Medulla oblongata (tissue), 1 donor: ENCODE data around the gene GPRC6A.
"Not testable (repeated sequence)": the region's sequence is repeated elsewhere in the genome, so short reads cannot be mapped to it uniquely, and the experiment has no call there.

Experiments used
- DNase-seq: peaks from one replicate; pipeline ENCODE4 v3.0.0-alpha.2; 2015; ENCODE audit errors: extremely low spot score

Gene GPRC6A, protein sequence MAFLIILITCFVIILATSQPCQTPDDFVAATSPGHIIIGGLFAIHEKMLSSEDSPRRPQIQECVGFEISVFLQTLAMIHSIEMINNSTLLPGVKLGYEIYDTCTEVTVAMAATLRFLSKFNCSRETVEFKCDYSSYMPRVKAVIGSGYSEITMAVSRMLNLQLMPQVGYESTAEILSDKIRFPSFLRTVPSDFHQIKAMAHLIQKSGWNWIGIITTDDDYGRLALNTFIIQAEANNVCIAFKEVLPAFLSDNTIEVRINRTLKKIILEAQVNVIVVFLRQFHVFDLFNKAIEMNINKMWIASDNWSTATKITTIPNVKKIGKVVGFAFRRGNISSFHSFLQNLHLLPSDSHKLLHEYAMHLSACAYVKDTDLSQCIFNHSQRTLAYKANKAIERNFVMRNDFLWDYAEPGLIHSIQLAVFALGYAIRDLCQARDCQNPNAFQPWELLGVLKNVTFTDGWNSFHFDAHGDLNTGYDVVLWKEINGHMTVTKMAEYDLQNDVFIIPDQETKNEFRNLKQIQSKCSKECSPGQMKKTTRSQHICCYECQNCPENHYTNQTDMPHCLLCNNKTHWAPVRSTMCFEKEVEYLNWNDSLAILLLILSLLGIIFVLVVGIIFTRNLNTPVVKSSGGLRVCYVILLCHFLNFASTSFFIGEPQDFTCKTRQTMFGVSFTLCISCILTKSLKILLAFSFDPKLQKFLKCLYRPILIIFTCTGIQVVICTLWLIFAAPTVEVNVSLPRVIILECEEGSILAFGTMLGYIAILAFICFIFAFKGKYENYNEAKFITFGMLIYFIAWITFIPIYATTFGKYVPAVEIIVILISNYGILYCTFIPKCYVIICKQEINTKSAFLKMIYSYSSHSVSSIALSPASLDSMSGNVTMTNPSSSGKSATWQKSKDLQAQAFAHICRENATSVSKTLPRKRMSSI

DNA sequence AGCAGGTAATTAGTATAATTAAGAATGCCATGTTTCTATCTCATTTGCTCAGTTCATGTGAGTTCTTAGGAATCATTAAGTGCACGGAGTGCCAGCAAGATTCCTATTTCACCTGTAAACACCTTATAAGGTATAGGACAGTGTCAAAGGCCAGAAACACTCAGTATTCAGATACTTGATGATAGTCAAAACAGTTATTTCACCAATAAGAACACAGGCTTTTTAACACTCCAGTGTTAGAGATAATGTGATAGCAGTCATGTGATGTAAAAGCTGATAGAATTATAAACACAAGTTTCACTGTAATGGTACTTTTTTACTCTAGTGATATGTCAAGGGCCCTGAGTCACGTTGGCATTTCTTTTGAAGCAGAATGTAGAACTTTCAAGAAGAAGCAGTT lies at the start of gene GPRC6A:
GPRC6A (minus strand) TSS at position 101 of the 400 bp plus-strand sequence; CDS start at position 31, 70 bp downstream.
- DNase-seq, result no peak

GRCh38 chr6:116877743-116878142 lies 48.9 kb upstream of the GPRC6A start:
- no peak for DNase-seq

DNA sequence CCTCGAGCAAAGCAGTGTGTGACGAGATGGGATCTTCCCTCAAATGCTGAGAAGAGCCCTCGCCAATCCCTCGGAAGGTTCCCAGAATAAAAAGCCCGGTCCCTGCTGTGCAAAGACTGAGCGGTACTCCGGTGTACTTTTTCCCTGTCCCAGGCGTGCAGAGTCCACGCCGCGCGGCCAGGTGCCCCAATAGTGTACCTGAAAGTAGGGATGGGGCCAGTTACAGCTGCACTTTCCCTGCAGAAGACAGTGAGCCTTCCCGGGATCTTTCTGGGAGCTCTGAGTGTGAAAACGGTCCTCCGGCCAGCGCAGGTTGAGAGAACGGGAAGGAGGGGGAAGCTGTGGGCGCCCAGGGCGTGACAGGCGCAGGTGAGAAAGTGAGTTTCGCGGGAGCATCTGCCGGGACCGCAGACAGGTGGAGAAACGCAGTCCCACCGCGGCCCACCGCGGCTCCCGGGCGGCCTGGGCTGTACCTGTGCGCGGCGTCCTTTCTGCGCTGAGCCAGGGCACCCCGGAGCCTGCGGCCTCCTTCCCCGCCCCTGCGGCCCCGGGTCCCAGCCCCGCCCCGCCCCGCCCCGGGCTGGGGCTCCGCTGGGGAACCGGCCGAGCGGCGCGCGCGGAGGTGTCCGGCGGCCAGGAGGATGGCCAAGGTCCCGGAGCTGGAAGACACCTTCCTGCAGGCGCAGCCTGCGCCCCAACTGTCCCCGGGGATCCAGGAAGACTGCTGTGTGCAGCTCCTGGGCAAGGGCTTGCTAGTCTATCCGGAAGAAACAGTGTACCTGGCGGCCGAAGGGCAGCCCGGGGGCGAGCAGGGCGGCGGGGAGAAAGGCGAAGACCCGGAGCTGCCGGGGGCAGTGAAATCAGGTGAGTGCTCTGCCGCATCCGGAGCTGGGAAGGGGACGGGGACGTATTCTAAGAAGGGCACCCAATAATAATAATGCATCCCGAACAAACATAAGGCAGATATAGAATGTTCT lies 48.0 kb upstream of the GPRC6A start, which contains the start of gene RFX6:
RFX6 (plus strand) TSS at position 608 of the 977 bp plus-strand sequence; CDS start at position 642, 34 bp downstream.
- no peak for DNase-seq

DNA sequence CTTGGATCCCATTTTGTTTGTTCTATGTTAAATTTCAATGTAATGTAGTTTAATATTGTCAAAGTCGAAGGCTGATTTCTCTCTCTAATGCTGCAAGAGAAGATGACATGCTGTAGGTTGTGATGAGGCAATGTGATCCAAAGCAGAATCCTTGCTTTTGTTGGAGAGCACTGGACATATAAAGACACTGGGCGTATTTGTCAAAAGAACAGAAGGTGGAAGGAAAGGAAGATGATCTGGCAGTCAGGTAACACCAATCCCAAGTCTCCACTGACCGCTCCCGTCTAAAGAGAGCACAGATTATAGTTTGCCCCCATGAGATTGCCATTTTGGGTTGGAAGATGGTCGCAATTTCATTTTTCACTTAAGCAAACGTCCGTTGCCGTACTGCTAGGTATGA lies 47.2 kb upstream of the GPRC6A start:
- DNase-seq, result no peak

DNA sequence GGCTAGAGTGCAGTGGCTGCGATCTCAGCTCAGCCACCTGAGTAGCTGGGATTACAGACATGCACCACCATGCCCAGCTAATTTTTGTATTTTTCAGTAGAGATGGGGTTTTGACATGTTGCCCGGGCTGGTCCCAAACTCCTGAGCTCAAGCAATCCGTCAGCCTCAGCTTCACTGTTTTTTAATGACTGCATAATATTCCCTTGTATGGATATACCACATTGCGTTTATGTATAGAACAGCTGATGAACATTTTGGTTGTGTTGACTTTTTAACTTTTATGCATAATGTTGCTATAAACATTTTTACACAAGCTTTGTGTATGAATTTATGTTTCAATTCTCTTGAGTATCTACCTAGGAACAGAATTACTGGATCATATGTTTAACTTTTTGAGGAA lies 43.9 kb upstream of the GPRC6A start:
- no peak for DNase-seq

- no peak for DNase-seq
Measured at GRCh38 chr6:116866281-116866871, 37.5 kb upstream of the GPRC6A start.

- DNase-seq, result no peak
Measured at GRCh38 chr6:116859264-116859663, 30.4 kb upstream of the GPRC6A start.

DNA sequence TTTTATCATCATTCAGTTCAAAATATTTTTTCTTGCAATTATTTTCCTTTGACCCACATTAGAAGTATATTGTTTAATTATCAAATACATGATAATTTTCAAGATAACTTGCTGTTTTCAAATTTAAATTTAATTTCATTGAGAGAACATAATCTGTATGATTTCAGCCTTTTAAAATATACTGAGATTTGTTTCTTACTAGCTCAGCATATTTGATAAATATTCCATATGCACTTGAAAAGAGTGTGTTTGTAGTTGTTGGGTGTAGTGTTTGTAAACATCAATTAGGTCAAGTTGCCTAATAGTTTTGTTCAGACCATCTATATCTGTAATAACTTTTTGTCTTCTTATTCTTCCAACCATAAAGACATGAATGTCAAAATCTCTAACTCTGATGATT lies 29.2 kb upstream of the GPRC6A start:
- DNase-seq, result no peak

- peak; percentile 44 for DNase-seq
Measured at GRCh38 chr6:116847227-116847626, 18.3 kb upstream of the GPRC6A start.

DNA sequence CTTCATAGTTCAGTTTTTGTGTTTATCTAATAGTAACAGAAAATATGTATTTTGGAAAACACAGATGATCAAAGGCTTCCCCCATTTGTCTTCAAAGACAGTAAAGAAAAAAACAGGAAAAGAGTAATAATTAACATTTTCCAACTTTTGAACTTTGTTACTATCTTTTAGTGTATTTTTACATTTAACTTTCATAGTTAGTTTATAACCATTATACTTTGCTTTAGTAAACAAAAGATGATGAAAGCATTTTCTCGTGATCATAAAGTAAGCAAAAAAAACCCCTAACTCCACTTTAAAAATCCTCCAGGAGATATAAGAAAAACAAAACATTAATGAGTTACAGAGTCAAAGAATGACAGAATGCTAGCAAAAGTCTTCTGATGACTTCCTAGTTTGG lies 13.6 kb upstream of the GPRC6A start:
- DNase-seq, result no peak

GRCh38 chr6:116840091-116840490 lies 11.2 kb upstream of the GPRC6A start:
- DNase-seq, result no peak

DNA sequence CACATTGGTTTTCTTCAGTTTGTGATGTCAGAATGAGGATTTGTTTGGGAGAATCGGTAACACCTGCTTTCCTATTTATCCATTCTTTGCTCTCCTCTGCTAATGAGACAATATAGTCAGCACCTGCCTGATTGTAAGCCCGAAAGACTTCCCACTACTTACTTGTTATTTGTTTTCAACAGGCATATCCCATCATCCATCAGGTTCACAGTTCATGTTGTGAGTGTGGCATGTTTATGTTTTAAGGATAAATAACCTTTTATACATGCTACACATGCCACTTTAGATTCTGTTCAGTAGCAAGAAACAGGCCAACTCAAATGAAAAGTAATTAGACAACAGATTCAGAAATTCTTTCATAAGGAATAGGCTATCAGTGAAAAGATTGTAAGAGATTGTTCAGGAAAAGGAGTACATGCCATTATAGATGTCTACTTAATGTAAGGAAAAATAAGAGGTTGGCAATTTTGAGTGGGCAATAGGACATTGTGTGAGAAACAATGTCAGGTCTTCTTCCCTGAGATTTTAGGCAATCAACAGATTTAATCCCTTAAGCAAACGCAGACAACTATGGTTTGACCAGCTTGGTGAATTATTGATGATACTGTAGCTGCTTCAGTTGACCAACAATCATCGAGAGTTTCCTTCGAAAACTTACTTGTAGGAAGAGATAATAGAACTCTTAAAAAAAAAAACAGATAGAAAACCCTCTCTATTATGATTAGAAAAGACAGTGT lies 7.9 kb upstream of the GPRC6A start:
- DNase-seq, result no peak

DNA sequence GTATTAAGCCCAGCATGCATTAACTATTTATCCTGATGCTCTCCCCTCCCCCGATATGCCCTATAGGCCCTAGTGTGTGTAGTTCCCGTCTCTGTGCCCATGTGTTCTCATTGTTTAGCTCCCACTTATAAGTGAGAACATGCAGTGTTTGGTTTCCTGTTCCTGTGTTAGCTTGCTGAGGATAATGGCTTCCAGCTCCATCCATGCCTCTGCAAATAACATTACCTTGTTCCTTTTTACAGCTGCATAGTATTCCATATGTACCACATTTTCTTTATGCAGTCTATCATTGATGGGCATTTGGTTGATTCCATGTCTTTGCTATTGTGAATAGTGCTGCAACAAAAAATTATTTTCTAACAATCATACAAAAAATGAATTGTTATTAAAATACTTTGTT lies 5.6 kb upstream of the GPRC6A start:
- not testable (repeated sequence) for DNase-seq

DNA sequence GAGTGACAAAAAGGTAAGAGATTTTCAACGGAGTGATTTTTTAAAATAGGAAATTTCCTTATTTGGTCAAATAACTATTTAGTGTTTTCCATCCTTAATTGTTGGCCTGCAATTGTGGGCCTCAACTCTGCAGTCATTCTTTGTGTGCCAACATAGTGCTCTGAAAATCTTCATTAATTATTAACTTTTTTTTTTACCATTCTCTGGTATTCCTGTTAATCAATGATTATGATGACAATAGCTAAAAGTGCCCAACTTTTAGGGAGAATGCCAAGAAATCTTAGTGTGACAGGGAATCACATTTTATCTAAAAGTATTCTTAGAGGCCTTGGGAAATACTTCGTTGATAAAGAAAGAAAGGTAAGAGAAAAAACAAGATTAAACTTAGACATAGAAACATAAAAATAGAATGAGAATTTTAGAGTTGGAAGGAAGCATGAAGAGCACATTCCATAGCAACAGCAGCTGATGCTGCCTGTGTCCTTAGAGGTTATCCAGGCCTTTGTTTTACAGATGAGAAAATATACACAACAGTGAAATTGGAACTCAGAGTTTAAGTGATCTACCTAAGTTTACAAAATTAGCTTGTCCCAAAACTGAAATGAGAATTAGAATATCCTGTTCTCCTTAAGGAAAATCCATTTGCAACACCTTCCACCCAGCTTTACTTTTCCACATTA lies 1.2 kb downstream of the GPRC6A start:
- DNase-seq, result no peak

DNA sequence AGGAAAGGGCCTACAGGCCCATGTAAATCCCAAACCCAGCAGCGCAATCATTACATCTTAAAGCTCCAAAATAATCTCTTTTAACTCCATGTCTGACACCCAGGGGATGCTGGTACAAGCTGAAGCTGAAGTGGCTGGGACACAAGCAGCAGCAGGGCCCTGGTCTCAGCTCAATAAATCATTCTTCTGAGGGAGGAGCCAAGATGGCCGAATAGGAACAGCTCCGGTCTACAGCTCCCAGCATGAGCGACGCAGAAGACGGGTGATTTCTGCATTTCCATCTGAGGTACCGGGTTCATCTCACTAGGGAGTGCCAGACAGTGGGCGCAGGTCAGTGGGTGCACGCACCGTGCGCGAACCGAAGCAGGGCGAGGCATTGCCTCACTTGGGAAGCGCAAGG lies 12.5 kb downstream of the GPRC6A start:
- not testable (repeated sequence) for DNase-seq

- DNase-seq, result no peak
Measured at GRCh38 chr6:116812051-116812650, 16.7 kb downstream of the GPRC6A start.

DNA sequence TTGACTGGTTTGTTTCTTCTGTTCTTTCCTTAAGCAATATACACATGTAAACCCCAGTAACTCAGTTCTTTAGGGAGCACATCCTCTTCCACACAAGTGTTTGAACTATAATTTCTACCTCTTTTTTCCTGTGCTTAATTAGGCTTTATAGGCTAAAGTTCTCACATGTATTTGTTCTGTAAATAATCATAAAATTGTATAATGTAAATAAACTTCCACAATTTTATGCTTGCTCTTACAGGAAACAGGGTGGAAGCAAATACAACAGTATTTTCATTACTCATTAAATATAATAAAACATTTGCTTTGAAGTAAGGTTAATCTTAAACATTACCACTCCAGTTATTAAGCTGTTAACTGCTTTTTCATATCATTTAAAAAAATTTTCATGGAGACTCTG lies 26.9 kb downstream of the GPRC6A start:
- no peak for DNase-seq

GRCh38 chr6:116799945-116800344 lies 28.9 kb downstream of the GPRC6A start:
- DNase-seq, result no peak

DNA sequence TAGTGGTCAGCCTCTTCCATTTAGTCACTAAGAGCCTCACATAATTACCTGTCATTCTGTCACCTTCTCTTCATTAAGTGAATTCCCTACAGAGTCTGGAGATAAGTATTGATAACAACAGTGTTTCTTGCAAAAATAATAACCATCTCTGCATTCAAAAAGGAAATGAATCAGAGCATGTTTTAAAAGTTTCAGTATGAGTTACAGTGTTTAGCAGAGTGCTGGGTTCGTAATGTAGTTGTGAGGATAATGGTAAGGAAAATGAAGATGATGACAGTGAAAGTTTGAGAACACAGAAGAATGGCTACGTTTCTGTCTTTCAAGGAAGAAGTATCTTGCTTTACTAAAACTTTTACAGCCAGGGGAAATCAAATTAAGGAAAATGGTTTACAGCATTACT lies 31.3 kb downstream of the GPRC6A start:
- DNase-seq, result no peak
